Stimulated activated CD4-positive, alpha-beta T cell treated with anti-CD3 and anti-CD28 coated beads, Interleukin-2, amount 100 ng/mL, for 48 hours (primary cell): ENCODE results near the gene IQCE.

Experiments used
- DNase-seq, 2 donors: peaks; one replicate each; pipeline ENCODE4 v3.0.0-alpha.2; 2020

The IQCE gene

GRCh38 chr7:2635148-2635668 is 76.4 kb downstream of the IQCE start:
- no peak for DNase-seq

- no peak for DNase-seq
Measured at GRCh38 chr7:2635810-2636701, 77.3 kb downstream of the IQCE start.

- DNase-seq = no peak
Measured at GRCh38 chr7:2637066-2637471, 78.3 kb downstream of the IQCE start.

GRCh38 chr7:2637505-2638223 is 78.9 kb downstream of the IQCE start:
- DNase-seq = no peak

- DNase-seq = no peak
Measured at GRCh38 chr7:2638224-2638991, 79.6 kb downstream of the IQCE start.

- no peak for DNase-seq
Measured at GRCh38 chr7:2639181-2639681, 80.5 kb downstream of the IQCE start.

GRCh38 chr7:2639695-2640481 is 81.1 kb downstream of the IQCE start:
- DNase-seq = no peak

GRCh38 chr7:2640482-2640830 is 81.7 kb downstream of the IQCE start:
- no peak for DNase-seq

- no peak for DNase-seq
Measured at GRCh38 chr7:2640846-2641316, 82.1 kb downstream of the IQCE start.

GRCh38 chr7:2641406-2642393 is 82.9 kb downstream of the IQCE start:
- no peak for DNase-seq

GRCh38 chr7:2643386-2644219 is 84.8 kb downstream of the IQCE start:
- DNase-seq = no peak

- DNase-seq = no peak
Measured at GRCh38 chr7:2644220-2644561, 85.4 kb downstream of the IQCE start.

GRCh38 chr7:2644562-2645273 is 85.9 kb downstream of the IQCE start:
- no peak for DNase-seq

- DNase-seq = no peak
Measured at GRCh38 chr7:2645274-2645868, 86.6 kb downstream of the IQCE start.

GRCh38 chr7:2646336-2646679 is 87.5 kb downstream of the IQCE start:
- DNase-seq = no peak

- DNase-seq = no peak
Measured at GRCh38 chr7:2646680-2647571, 88.1 kb downstream of the IQCE start.

GRCh38 chr7:2647594-2648172 is 88.9 kb downstream of the IQCE start:
- DNase-seq = no peak
